Measurements from ENCODE around the gene STUM. TPM values are rescaled to one million over a fixed set of nuclear protein-coding genes. Genes with fewer than 3 reads are reported as not detected.

Gene STUM
- total and polyA plus RNA-seq, 4 experiments from 2014 or later, result 0.03 TPM; not detected in 3

GRCh38 chr1:226601456-226601855, 52.9 kb downstream of the STUM start:
- Histone ChIP-seq H3K27ac (ENCODE audit: low read depth, low read length) (no peak overlapping the region), H3K4me1 (ENCODE audit: insufficient read depth, low read length) (no peaks in the 10 kb centered on the region), H3K4me3 (ENCODE audit: low read length in 2 of 2) (no peak overlapping the region), H3K9me3 (ENCODE audit: control insufficient read depth in 1 of 2, low read length in 2 of 2) (no peaks in the 10 kb centered on the region), H3K27me3 (ENCODE audit: insufficient read depth, low read length) (no peaks in the 10 kb centered on the region), H3K36me3 (ENCODE audit: insufficient read depth, low read length) (no peaks in the 10 kb centered on the region)
- Mint-ChIP-seq H3K27ac (peak overlapping the region in 1 of 7 donors; percentile 35), H3K9me3 (peaks cover 0 to 2% (median 0%) of the 10 kb centered on the region in 8 donors), H3K4me3 (no peak overlapping the region), H3K36me3 (no peaks in the 10 kb centered on the region), H3K4me1 (no peaks in the 10 kb centered on the region), H3K27me3 (peaks cover 0 to 11% of the 10 kb centered on the region in 2 donors)
- CTCF ChIA-PET (ENCODE audit: partially characterized antibody), result interaction anchor here (1.4 kb wide), 1 partner anchor 176 kb away, joined by 3 read pairs; no protein-coding TSS in a partner anchor
- intact Hi-C loops (cut with micrococcal nuclease), result no loop called here
- POLR2A ChIA-PET (ENCODE audit: partially characterized antibody), result no interaction called here
- no peak for DNase-seq

GRCh38 chr1:226602186-226603021, 53.8 kb downstream of the STUM start:
- DNase-seq, result no peak
- H3K36me3 ChIP-seq (ENCODE audit: insufficient read depth, low read length), result no peaks in the 10 kb centered on the region
- no peaks in the 10 kb centered on the region for H3K9me3 ChIP-seq (ENCODE audit: control insufficient read depth in 1 of 2, low read length in 2 of 2)
- Mint-ChIP-seq H3K36me3 (no peaks in the 10 kb centered on the region), H3K27ac (no peak overlapping the region), H3K4me1 (no peaks in the 10 kb centered on the region), H3K9me3 (peaks cover 0 to 2% (median 0%) of the 10 kb centered on the region in 8 donors), H3K4me3 (no peak overlapping the region), H3K27me3 (peaks cover 0 to 11% of the 10 kb centered on the region in 2 donors)
- H3K27me3 ChIP-seq (ENCODE audit: insufficient read depth, low read length), result no peaks in the 10 kb centered on the region
- no peak overlapping the region for H3K27ac ChIP-seq (ENCODE audit: low read depth, low read length)
- no peak overlapping the region for H3K4me3 ChIP-seq (ENCODE audit: low read length in 2 of 2)
- CTCF ChIA-PET (ENCODE audit: partially characterized antibody), result interaction anchor here (1.0 kb wide), 1 partner anchor 196 kb away, joined by 3 read pairs; no protein-coding TSS in a partner anchor
- POLR2A ChIA-PET (ENCODE audit: partially characterized antibody), result no interaction called here
- intact Hi-C loops (cut with micrococcal nuclease), result no loop called here
- H3K4me1 ChIP-seq (ENCODE audit: insufficient read depth, low read length), result no peaks in the 10 kb centered on the region

- peaks cover 0 to 8% of the 10 kb centered on the region in 2 donors for H3K27me3 Mint-ChIP-seq
- H3K36me3 Mint-ChIP-seq, result no peaks in the 10 kb centered on the region
- DNase-seq, result no peak
- Histone ChIP-seq H3K36me3 (ENCODE audit: insufficient read depth, low read length) (no peaks in the 10 kb centered on the region), H3K27me3 (ENCODE audit: insufficient read depth, low read length) (no peaks in the 10 kb centered on the region), H3K4me3 (ENCODE audit: low read length in 2 of 2) (no peak overlapping the region), H3K9me3 (ENCODE audit: control insufficient read depth in 1 of 2, low read length in 2 of 2) (no peaks in the 10 kb centered on the region), H3K27ac (ENCODE audit: low read depth, low read length) (no peak overlapping the region), H3K4me1 (ENCODE audit: insufficient read depth, low read length) (no peaks in the 10 kb centered on the region)
- intact Hi-C loops (cut with micrococcal nuclease), result no loop called here
- peak overlapping the region in 1 of 7 donors; percentile 51 for H3K27ac Mint-ChIP-seq
- CTCF ChIA-PET (ENCODE audit: partially characterized antibody), result interaction anchor here (1.0 kb wide), 1 partner anchor 197 kb away, joined by 3 read pairs; no protein-coding TSS in a partner anchor
- H3K4me1 Mint-ChIP-seq, result no peaks in the 10 kb centered on the region
- peaks cover 0 to 2% (median 0%) of the 10 kb centered on the region in 8 donors for H3K9me3 Mint-ChIP-seq
- no peak overlapping the region for H3K4me3 Mint-ChIP-seq
- POLR2A ChIA-PET (ENCODE audit: partially characterized antibody), result no interaction called here
Measured at GRCh38 chr1:226603022-226603857, 54.7 kb downstream of the STUM start.

GRCh38 chr1:226603858-226604559, 55.4 kb downstream of the STUM start:
- intact Hi-C loops (cut with micrococcal nuclease), result no loop called here
- Mint-ChIP-seq H3K36me3 (no peaks in the 10 kb centered on the region), H3K4me1 (no peaks in the 10 kb centered on the region), H3K9me3 (peaks cover 0 to 2% (median 0%) of the 10 kb centered on the region in 8 donors), H3K27me3 (peaks cover 0 to 3% of the 10 kb centered on the region in 2 donors), H3K27ac (peak overlapping the region in 1 of 7 donors; percentile 51), H3K4me3 (no peak overlapping the region)
- ChIA-PET POLR2A (ENCODE audit: partially characterized antibody) (no interaction called here), CTCF (ENCODE audit: partially characterized antibody) (interaction anchor here (1.0 to 3.4 kb wide), 4 partner anchors 10 to 198 kb away, joined by 3 to 13 read pairs (median 3); partner anchors contain the start of gene PARP1)
- H3K9me3 ChIP-seq (ENCODE audit: control insufficient read depth in 1 of 2, low read length in 2 of 2), result no peaks in the 10 kb centered on the region
- H3K4me1 ChIP-seq (ENCODE audit: insufficient read depth, low read length), result no peaks in the 10 kb centered on the region
- no peak for DNase-seq
- H3K36me3 ChIP-seq (ENCODE audit: insufficient read depth, low read length), result no peaks in the 10 kb centered on the region
- no peaks in the 10 kb centered on the region for H3K27me3 ChIP-seq (ENCODE audit: insufficient read depth, low read length)
- H3K4me3 ChIP-seq (ENCODE audit: low read length in 2 of 2), result no peak overlapping the region
- H3K27ac ChIP-seq (ENCODE audit: low read depth, low read length), result no peak overlapping the region

GRCh38 chr1:226604560-226605317, 56.2 kb downstream of the STUM start:
- no peak for DNase-seq
- H3K36me3 ChIP-seq (ENCODE audit: insufficient read depth, low read length), result no peaks in the 10 kb centered on the region
- no peaks in the 10 kb centered on the region for H3K9me3 ChIP-seq (ENCODE audit: control insufficient read depth in 1 of 2, low read length in 2 of 2)
- Mint-ChIP-seq H3K27ac (no peak overlapping the region), H3K9me3 (peaks cover 0 to 2% (median 0%) of the 10 kb centered on the region in 8 donors), H3K36me3 (no peaks in the 10 kb centered on the region), H3K27me3 (peaks cover 0 to 9% of the 10 kb centered on the region in 2 donors), H3K4me1 (no peaks in the 10 kb centered on the region), H3K4me3 (no peak overlapping the region)
- CTCF ChIA-PET (ENCODE audit: partially characterized antibody), result interaction anchor here (1.0 to 3.4 kb wide), 4 partner anchors 10 to 197 kb away, joined by 3 to 13 read pairs (median 4); partner anchors contain the start of gene PARP1
- no peak overlapping the region for H3K27ac ChIP-seq (ENCODE audit: low read depth, low read length)
- no peaks in the 10 kb centered on the region for H3K27me3 ChIP-seq (ENCODE audit: insufficient read depth, low read length)
- intact Hi-C loops (cut with micrococcal nuclease), result loop anchor here (5.0 kb wide), 1 partner anchor 477 kb away; no protein-coding TSS in a partner anchor
- POLR2A ChIA-PET (ENCODE audit: partially characterized antibody), result no interaction called here
- no peak overlapping the region for H3K4me3 ChIP-seq (ENCODE audit: low read length in 2 of 2)
- H3K4me1 ChIP-seq (ENCODE audit: insufficient read depth, low read length), result no peaks in the 10 kb centered on the region

GRCh38 chr1:226605318-226605950, 56.9 kb downstream of the STUM start:
- POLR2A ChIA-PET (ENCODE audit: partially characterized antibody), result no interaction called here
- H3K36me3 Mint-ChIP-seq, result no peaks in the 10 kb centered on the region
- Histone ChIP-seq H3K4me1 (ENCODE audit: insufficient read depth, low read length) (no peaks in the 10 kb centered on the region), H3K4me3 (ENCODE audit: low read length in 2 of 2) (no peak overlapping the region), H3K27me3 (ENCODE audit: insufficient read depth, low read length) (no peaks in the 10 kb centered on the region), H3K36me3 (ENCODE audit: insufficient read depth, low read length) (no peaks in the 10 kb centered on the region), H3K27ac (ENCODE audit: low read depth, low read length) (no peak overlapping the region), H3K9me3 (ENCODE audit: control insufficient read depth in 1 of 2, low read length in 2 of 2) (no peaks in the 10 kb centered on the region)
- DNase-seq, result no peak
- intact Hi-C loops (cut with micrococcal nuclease), result loop anchor here (5.0 kb wide), 1 partner anchor 478 kb away; no protein-coding TSS in a partner anchor
- CTCF ChIA-PET (ENCODE audit: partially characterized antibody), result interaction anchor here (1.0 to 3.4 kb wide), 4 partner anchors 9 to 197 kb away, joined by 3 to 13 read pairs (median 4); partner anchors contain the start of gene PARP1
- H3K27me3 Mint-ChIP-seq, result peaks cover 0 to 9% of the 10 kb centered on the region in 2 donors
- H3K4me1 Mint-ChIP-seq, result no peaks in the 10 kb centered on the region
- H3K27ac Mint-ChIP-seq, result no peak overlapping the region
- H3K9me3 Mint-ChIP-seq, result peaks cover 0 to 2% (median 0%) of the 10 kb centered on the region in 8 donors
- no peak overlapping the region for H3K4me3 Mint-ChIP-seq

Data from CD4-positive, alpha-beta memory T cell (primary cell).